ENCODE data around the gene ACTL8. TPM values are rescaled to one million over a fixed set of nuclear protein-coding genes. Genes with fewer than 3 reads are reported as not detected.

The ACTL8 gene
- polyA plus RNA-seq, 1 experiment: not detected

DNA sequence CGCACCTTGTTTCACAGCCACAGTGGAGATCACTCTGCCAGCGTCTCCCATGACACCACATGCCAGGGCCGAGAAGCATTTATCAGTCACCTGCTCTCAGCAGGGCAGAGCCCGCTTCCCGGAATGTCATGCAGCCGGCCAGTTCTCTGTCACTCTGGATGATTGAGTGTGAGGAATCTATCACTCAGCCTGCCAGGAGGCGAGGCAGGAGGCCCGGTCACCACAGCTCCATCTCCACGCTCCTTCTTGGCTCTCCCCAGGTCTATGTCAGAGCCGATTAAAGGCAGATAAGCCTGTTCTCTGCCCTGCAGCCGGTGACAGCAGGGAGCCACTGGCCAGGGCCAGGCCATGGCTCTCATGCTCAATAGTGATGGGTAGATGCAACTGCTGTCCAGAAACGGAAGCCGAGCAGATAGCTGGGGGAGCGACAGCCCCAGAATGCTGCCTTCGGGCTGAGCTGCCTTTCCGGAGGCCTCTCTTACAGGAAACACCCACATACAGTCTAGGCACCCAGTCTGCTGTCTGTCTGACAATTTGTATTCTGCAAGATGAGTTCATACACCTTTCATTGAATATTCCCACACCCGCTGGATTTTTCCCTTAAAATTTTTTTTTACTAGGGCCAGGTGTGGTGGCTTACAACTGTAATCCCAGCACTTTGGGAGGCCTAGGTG, 64.1 kb downstream of the ACTL8 start:
- CTCF ChIA-PET: interaction anchor here (0.8 kb wide), 1 partner anchor 281 kb away, joined by 3 read pairs; no protein-coding TSS in a partner anchor
- DNase-seq (ENCODE audit: low read depth, low spot score): no peak
- TF ChIP-seq, protein P1, sequence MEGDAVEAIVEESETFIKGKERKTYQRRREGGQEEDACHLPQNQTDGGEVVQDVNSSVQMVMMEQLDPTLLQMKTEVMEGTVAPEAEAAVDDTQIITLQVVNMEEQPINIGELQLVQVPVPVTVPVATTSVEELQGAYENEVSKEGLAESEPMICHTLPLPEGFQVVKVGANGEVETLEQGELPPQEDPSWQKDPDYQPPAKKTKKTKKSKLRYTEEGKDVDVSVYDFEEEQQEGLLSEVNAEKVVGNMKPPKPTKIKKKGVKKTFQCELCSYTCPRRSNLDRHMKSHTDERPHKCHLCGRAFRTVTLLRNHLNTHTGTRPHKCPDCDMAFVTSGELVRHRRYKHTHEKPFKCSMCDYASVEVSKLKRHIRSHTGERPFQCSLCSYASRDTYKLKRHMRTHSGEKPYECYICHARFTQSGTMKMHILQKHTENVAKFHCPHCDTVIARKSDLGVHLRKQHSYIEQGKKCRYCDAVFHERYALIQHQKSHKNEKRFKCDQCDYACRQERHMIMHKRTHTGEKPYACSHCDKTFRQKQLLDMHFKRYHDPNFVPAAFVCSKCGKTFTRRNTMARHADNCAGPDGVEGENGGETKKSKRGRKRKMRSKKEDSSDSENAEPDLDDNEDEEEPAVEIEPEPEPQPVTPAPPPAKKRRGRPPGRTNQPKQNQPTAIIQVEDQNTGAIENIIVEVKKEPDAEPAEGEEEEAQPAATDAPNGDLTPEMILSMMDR (IDR thresholded peaks at IDR 0.05; ENCODE audit: low read depth, low read length): no peak
- POLR2A ChIA-PET: no interaction called here
- peaks cover 10% of the 10 kb centered on the region for H3K27me3 ChIP-seq (ENCODE audit: control insufficient read depth, insufficient read depth, low read length)
- H3K27ac ChIP-seq (ENCODE audit: low read depth, low read length): no peak overlapping the region
- no peak overlapping the region for H3K4me3 ChIP-seq (ENCODE audit: low read depth, low read length)
- no peaks in the 10 kb centered on the region for H3K9me3 ChIP-seq (ENCODE audit: control insufficient read depth, insufficient read depth, low read length)

DNA sequence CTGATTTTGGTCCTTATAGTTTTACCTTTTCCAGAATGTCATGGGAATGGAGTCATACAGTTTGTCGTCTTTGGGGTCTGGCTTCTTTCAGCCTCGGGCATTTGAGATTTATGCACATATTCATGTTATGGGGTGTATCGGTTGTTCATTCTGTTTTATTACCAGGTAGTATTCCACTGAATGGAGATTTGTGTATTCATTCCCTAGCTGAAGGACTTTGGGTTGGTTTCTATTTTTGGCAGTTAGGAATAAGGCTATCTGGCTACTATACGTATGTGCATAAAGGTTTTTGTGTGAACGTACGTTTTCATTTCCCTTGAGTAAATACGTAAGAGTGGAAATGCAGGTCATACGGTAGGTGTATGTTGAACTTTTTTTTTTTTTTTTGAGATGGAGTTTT, 65.1 kb downstream of the ACTL8 start:
- H3K9me3 ChIP-seq (ENCODE audit: control insufficient read depth, insufficient read depth, low read length): no peaks in the 10 kb centered on the region
- no peak overlapping the region for H3K27ac ChIP-seq (ENCODE audit: low read depth, low read length)
- CTCF ChIA-PET: interaction anchor here (0.8 kb wide), 1 partner anchor 280 kb away, joined by 3 read pairs; no protein-coding TSS in a partner anchor
- H3K4me3 ChIP-seq (ENCODE audit: low read depth, low read length): no peak overlapping the region
- POLR2A ChIA-PET: no interaction called here
- H3K27me3 ChIP-seq (ENCODE audit: control insufficient read depth, insufficient read depth, low read length): peaks cover 15% of the 10 kb centered on the region
- TF ChIP-seq, protein P1 (IDR thresholded peaks at IDR 0.05; ENCODE audit: low read depth, low read length): no peak
- no peak for DNase-seq (ENCODE audit: low read depth, low spot score)

DNA sequence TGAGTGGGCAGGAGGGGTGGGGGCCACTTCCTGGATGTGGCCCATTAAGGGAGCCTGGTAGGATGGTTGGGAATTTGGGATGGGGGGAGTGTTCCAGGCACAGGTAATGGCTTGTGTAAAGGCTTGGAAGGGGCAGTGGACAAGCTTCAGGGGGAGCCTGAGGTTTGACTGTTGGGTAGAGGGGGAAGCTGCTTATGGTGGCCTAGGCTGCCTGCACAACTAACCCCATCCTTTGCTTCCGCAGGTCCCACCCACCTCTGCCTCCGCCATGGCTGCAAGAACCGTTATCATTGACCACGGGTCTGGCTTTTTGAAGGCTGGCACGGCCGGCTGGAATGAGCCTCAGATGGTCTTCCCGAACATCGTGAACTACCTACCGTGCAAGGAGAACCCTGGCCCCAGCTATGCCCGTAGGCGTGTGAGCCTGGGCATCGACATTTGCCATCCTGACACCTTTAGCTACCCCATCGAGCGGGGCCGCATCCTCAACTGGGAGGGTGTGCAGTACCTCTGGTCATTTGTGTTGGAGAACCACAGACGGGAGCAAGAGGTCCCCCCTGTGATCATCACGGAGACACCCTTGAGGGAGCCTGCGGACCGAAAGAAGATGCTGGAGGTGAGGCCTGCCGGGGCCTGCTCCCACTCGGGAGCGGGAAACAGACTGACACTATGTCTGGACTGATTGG, 67.8 kb downstream of the ACTL8 start:
- no peak for DNase-seq (ENCODE audit: low read depth, low spot score)
- Histone ChIP-seq H3K27ac (ENCODE audit: low read depth, low read length) (no peak overlapping the region), H3K4me3 (ENCODE audit: low read depth, low read length) (no peak overlapping the region), H3K27me3 (ENCODE audit: control insufficient read depth, insufficient read depth, low read length) (peaks cover 15% of the 10 kb centered on the region), H3K9me3 (ENCODE audit: control insufficient read depth, insufficient read depth, low read length) (no peaks in the 10 kb centered on the region; the same call in 1 of the 2 replicates)
- ChIA-PET POLR2A (no interaction called here), CTCF (interaction anchor here (1.1 kb wide), 1 partner anchor 161 kb away, joined by 4 read pairs; no protein-coding TSS in a partner anchor)
- TF ChIP-seq, protein P1 (IDR thresholded peaks at IDR 0.05; ENCODE audit: low read depth, low read length): no peak

DNA sequence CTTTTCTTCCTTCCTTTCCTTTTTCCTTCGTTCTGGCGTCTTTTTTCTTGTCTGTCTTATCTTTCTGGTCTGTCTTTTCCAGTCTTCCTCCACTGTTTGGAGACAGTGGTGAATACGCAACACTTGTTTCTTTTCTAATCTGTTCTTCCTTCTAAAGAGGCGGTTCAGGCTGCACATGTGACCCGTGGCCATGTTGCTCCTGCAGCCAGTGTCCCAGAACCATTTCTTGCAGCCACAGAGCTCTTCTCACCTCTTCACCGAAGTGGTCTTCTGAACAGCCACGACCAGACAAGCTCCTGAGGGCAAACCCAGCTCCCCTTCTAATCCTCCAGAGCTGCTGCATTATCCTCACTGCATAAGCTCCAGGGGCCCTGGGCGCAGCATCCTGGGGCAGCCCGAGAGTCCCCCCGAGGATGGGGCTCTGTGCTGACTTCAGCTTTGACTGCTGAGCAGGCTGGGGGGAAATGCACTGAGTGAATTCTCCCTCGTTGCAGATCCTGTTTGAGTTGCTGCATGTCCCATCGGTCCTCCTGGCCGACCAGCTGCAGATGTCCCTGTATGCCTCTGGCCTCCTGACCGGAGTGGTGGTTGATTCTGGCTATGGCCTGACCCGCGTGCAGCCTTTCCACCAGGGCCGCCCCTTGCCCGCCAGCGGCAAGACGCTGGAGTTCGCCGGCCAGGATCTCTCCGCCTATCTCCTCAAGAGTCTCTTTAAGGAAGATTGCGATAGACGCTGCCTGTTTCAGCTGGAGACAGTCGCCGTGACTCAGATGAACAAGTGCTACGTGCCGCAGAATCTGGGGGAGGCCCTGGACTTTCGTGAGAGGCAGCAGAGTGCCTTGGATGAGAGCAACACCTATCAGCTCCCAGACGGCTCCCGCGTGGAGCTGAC, 70.4 kb downstream of the ACTL8 start:
- Histone ChIP-seq H3K27ac (ENCODE audit: low read depth, low read length) (no peak overlapping the region), H3K4me3 (ENCODE audit: low read depth, low read length) (no peak overlapping the region), H3K27me3 (ENCODE audit: control insufficient read depth, insufficient read depth, low read length) (peaks cover 7% of the 10 kb centered on the region), H3K9me3 (ENCODE audit: control insufficient read depth, insufficient read depth, low read length) (no peaks in the 10 kb centered on the region; the same call in 1 of the 2 replicates)
- POLR2A ChIA-PET: no interaction called here
- DNase-seq (ENCODE audit: low read depth, low spot score): no peak
- CTCF ChIA-PET: interaction anchor here (0.9 to 5.2 kb wide), 7 partner anchors 9 to 331 kb away, joined by 3 to 34 read pairs (median 5); no protein-coding TSS in a partner anchor
- TF ChIP-seq, protein P1 (IDR thresholded peaks at IDR 0.05; ENCODE audit: low read depth, low read length): no peak
